ENCODE measurements around the gene ANKRD24. TPM values are rescaled to one million over a fixed set of nuclear protein-coding genes. Genes with fewer than 3 reads are reported as not detected.

Gene ANKRD24
- total RNA-seq, 1 experiment from 2014 or later, result 2.4 TPM

- Histone ChIP-seq H2BK12ac (ENCODE audit: insufficient read length, low read depth, low read length) (no peak overlapping the region), H3K4me1 (ENCODE audit: insufficient read depth, low read length) (no peaks in the 10 kb centered on the region), H2BK120ac (ENCODE audit: low read depth, low read length, poor library complexity, severe bottlenecking) (no peak overlapping the region), H3K9me3 (ENCODE audit: control insufficient read depth, low read depth, low read length) (no peaks in the 10 kb centered on the region), H3K14ac (ENCODE audit: insufficient read depth, low read length) (no peak overlapping the region), H3K56ac (ENCODE audit: insufficient read length, low read depth, low read length) (no peak overlapping the region), H4K5ac (ENCODE audit: insufficient read length, low read depth, low read length) (no peak overlapping the region), H3K79me2 (ENCODE audit: insufficient read depth, low read length) (no peaks in the 10 kb centered on the region), H3T11ph (ENCODE audit: low read length) (no peak overlapping the region), H3K27me3 (ENCODE audit: insufficient read depth, low read length) (no peaks in the 10 kb centered on the region; the same call in 1 of the 2 replicates), H3K18ac (ENCODE audit: insufficient read length, low read depth, low read length) (no peak overlapping the region), H2BK5ac (ENCODE audit: insufficient read length, low read length) (no peak overlapping the region), H4K20me1 (ENCODE audit: control insufficient read depth, insufficient read depth, insufficient read length) (no peaks in the 10 kb centered on the region), H3K79me1 (ENCODE audit: insufficient read depth, low read depth, low read length, poor library complexity, severe bottlenecking) (no peaks in the 10 kb centered on the region), H3K23ac (ENCODE audit: insufficient read length, low read depth, low read length) (no peak overlapping the region), H3K9ac (ENCODE audit: extremely low read depth, insufficient read length, low read length) (no peak overlapping the region), H2BK20ac (ENCODE audit: low read depth, low read length, poor library complexity, severe bottlenecking) (no peak overlapping the region), H2AK5ac (ENCODE audit: insufficient read length, low read length) (no peak overlapping the region), H2BK15ac (ENCODE audit: low read depth, low read length) (no peak overlapping the region), H2AFZ (ENCODE audit: low read length) (no peak overlapping the region), H3K27ac (ENCODE audit: insufficient read length, low read depth, low read length) (no peak overlapping the region), H4K8ac (replicated peaks; ENCODE audit: insufficient read length, low read depth, low read length) (no peak overlapping the region), H3K23me2 (ENCODE audit: insufficient read length, low read depth, low read length, poor library complexity, severe bottlenecking) (no peaks in the 10 kb centered on the region), H4K91ac (ENCODE audit: insufficient read length, low read depth, low read length) (no peak overlapping the region), H3K4me2 (ENCODE audit: insufficient read depth, insufficient read length, low read length) (no peak overlapping the region), H3K4ac (ENCODE audit: low read depth, low read length) (no peak overlapping the region)
- Mint-ChIP-seq H3K4me1 (peaks cover 3 to 8% of the 10 kb centered on the region in 2 experiments; a peak in 3 of 4 replicates), H3K4me3 (no peak overlapping the region), H3K27me3 (ENCODE audit: low read depth) (peaks cover 29% of the 10 kb centered on the region), H3K27ac (no peak overlapping the region; a peak in 1 of 7 replicates), H3K9me3 (no peaks in the 10 kb centered on the region), H3K36me3 (ENCODE audit: insufficient read depth in 1 of 3, low read depth in 3 of 3) (peaks cover 3 to 21% (median 11%) of the 10 kb centered on the region in 3 experiments; a peak in 5 of 7 replicates)
- WGBS (ENCODE audit: extremely low coverage, insufficient read length, low lambda C conversion rate), result no CpG with 5 or more reads among the region's 41 CpGs
- no peak for DNase-seq
- TF ChIP-seq CTCF (conservative IDR thresholded peaks at IDR 0.05), result no peak
These were observed 7.4 kb upstream of the ANKRD24 start for GRCh38 chr19:4174895-4175668.

Data from H9 (cell line).